Esophagus (tissue), 2 donors: Measurements from ENCODE around the gene TRIM28. TPM values are rescaled to one million over a fixed set of nuclear protein-coding genes. Genes with fewer than 3 reads are reported as not detected.
A peak's percentile ranks its signal among the peaks of the same experiment; 100 is the strongest.

Source experiments
- H3K27ac ChIP-seq, 2 donors: one replicate each; pipeline ENCODE4 v1.5.1; 2013; ENCODE audit warnings: low read depth in 2 of 2, mild to moderate bottlenecking in 2 of 2, inconsistent platforms in 1 of 2, low read length in 1 of 2, moderate library complexity in 1 of 2
- H3K27me3 ChIP-seq, 2 donors: one replicate each; pipeline ENCODE4 v1.6.1; 2013; ENCODE audit warnings: low read length in 2 of 2, control low read depth in 1 of 2, mild to moderate bottlenecking in 1 of 2; ENCODE audit not compliant: insufficient read depth in 2 of 2, control insufficient read depth in 1 of 2
- H3K36me3 ChIP-seq, 2 donors: one replicate each; pipeline ENCODE4 v1.6.1; 2013; ENCODE audit warnings: low read length in 1 of 2; ENCODE audit not compliant: control insufficient read depth in 2 of 2, insufficient read depth in 2 of 2
- H3K4me1 ChIP-seq, 2 donors: one replicate each; pipeline ENCODE4 v1.6.1; 2013; ENCODE audit warnings: low read length in 1 of 2; ENCODE audit not compliant: control insufficient read depth in 2 of 2, insufficient read depth in 2 of 2
- H3K4me3 ChIP-seq, 2 donors: one replicate each; pipeline ENCODE4 v1.5.1; 2013; ENCODE audit warnings: low read length in 2 of 2, mild to moderate bottlenecking in 2 of 2, low read depth in 1 of 2, moderate library complexity in 1 of 2
- H3K9me3 ChIP-seq, 2 donors: one replicate each; pipeline ENCODE4 v1.6.1; 2013; ENCODE audit warnings: mild to moderate bottlenecking in 2 of 2, low read depth in 1 of 2, low read length in 1 of 2, moderate library complexity in 1 of 2; ENCODE audit not compliant: control insufficient read depth in 2 of 2, insufficient read depth in 1 of 2
- WGBS, 2 donors: extraction: QIAGEN DNeasy Blood & Tissue Kit; methylation state at CpG; one replicate each; pipeline ENCODE4 v1.1.7; 2013; 5-methylcytosine and 5-hydroxymethylcytosine counted together
- polyA plus RNA-seq, 2 donors: library from polyadenylated mRNA; stranded (reverse); fragments of 200-250 nt; gene quantifications; one replicate each; pipeline ENCODE4 v1.2.3, GENCODE V29; 2013
- donor health status: healthy with polysubstance abuse.
- donor health status: Bipolar disorder and iron deficiency.

Gene TRIM28
- polyA plus RNA-seq, 2 donors = 159 to 175 TPM

DNA sequence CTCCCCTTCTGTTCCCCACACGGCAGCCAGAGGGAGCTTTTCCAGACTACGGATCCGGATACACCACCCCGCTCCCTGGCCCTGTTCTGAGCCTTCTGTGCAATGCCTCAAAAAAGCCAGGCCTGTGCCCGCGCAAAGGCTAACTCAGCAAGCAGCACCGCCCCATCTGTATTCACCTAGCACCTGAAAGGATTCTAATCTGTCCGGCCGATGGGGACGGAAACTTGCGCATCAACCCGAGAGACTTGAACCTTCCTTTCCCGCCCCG is 24.8 kb upstream of the TRIM28 start:
- Histone ChIP-seq H3K4me1 (peaks cover 17 to 23% of the 10 kb centered on the region in 2 donors), H3K27ac (peak overlapping the region; percentile 99), H3K4me3 (peak overlapping the region; percentile 72 to 92), H3K9me3 (no peaks in the 10 kb centered on the region), H3K27me3 (no peaks in the 10 kb centered on the region), H3K36me3 (peaks cover 0 to 16% of the 10 kb centered on the region in 2 donors)
- WGBS, 2 donors = 0 to 1% methylated on average over 14 of the region's 14 CpGs

DNA sequence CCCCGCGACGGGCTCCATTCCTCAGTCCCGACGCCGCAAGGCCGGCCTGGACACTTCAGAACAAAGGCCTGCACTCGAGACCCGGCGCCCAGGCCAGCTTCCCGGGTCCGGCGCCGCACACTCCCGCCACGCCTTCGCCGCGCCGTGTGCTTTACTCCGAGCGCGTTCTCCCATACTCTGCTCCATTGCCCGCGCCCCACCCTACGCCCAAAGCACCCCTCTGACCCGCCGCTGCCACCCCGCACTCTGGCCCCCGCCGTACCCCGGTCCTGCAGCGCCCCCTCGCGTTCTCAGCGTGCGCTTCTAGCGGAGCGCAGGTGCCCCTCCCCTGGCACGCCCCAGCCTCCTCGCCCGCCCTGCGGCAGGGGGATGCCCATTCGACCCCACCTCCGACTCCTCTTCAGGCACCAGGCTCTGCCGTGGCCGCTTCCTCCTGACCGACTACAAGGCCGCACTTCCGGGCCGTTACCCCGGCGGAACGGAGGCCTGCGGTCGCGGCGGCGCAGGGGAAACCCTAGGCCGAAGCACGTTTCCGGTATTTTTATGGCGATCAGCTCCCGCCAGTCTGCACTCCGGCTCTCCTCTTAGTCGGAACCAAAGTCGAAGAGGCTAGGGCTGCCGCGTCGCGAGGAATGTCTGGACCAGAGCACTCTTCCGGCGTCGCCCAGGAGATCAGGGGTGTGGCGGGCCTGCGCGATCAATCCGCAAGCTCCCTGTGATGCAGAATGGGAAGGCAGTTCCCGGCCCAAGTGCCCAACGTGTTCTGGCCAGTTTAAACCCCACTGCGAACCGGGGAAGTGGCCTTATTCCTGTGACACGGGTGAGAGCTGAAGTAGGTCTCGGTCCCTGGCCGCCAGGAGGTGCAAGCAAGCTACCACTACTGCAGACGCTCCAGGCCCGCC is 24.3 kb upstream of the TRIM28 start, which contains the start of gene ZBTB45:
Gene ZBTB45, minus strand, starts transcription at position 456 of the 902 bp plus-strand sequence. CDS start 2,137 bp downstream, outside the sequence.
- peaks cover 14 to 19% of the 10 kb centered on the region in 2 donors for H3K4me1 ChIP-seq
- no peaks in the 10 kb centered on the region for H3K27me3 ChIP-seq
- peak within 1 kb of the TSS; percentile 72 to 92 for H3K4me3 ChIP-seq
- H3K27ac ChIP-seq = peak within 1 kb of the TSS; percentile 99
- no peaks in the 10 kb centered on the region for H3K9me3 ChIP-seq
- 0 to 1% methylated on average over 86 to 87 of the region's 87 CpGs for WGBS, 2 donors
- H3K36me3 ChIP-seq = peaks cover 0 to 16% of the 10 kb centered on the region in 2 donors

GRCh38 chr19:58520257-58520599 is 23.6 kb upstream of the TRIM28 start:
- H3K27ac ChIP-seq = peak overlapping the region; percentile 99
- peak overlapping the region; percentile 72 to 92 for H3K4me3 ChIP-seq
- H3K27me3 ChIP-seq = no peaks in the 10 kb centered on the region
- WGBS, 2 donors = 10% methylated on average over 7 of the region's 7 CpGs
- H3K4me1 ChIP-seq = peaks cover 12 to 16% of the 10 kb centered on the region in 2 donors
- peaks cover 0 to 16% of the 10 kb centered on the region in 2 donors for H3K36me3 ChIP-seq
- H3K9me3 ChIP-seq = no peaks in the 10 kb centered on the region

DNA sequence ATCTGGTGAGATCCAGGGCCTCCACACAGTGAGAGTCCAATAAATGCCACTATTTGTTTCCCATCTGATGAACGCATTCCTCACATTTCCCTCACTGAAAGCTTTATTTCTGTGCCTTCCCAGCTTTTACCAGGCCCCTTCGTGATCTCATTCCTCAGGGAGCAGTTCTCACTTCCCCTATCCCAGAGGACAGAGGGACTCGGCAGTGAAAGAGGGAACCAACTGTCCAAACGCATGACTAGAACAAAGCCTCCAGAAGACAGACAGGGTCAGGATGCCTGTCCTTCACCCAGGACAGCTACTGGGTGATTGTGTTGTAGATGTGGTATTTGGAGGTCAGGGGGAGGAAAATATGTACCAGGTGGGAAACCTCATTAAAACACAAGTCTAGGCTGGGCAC is 22.2 kb upstream of the TRIM28 start:
- 72 to 80% methylated on average over 4 of the region's 4 CpGs for WGBS, 2 donors
- Histone ChIP-seq H3K27me3 (no peaks in the 10 kb centered on the region), H3K9me3 (no peaks in the 10 kb centered on the region), H3K36me3 (peaks cover 0 to 9% of the 10 kb centered on the region in 2 donors), H3K27ac (no peak overlapping the region), H3K4me1 (peaks cover 12 to 16% of the 10 kb centered on the region in 2 donors), H3K4me3 (no peak overlapping the region)

DNA sequence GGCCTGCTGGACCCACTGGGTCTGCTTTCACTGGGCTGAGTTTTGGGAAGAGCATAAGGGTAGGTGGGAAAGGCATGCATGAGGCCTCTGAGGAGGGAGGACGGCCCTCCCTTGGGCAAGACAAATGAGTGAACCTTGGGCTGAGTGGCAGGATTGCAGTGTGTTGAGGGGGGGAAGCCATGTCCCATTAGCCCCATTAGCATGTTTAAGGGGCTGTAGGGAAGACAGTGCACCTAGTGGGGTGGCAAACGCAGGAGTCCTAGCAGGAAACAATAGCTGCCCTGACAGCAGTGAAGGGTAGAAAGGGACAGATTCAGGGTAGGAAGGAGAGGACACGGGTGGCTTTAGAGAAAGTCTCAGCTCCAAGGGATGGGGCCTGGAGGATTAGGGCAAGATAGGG is 21.2 kb upstream of the TRIM28 start:
- Histone ChIP-seq H3K27me3 (no peaks in the 10 kb centered on the region), H3K27ac (no peak overlapping the region), H3K4me1 (peaks cover 10 to 12% of the 10 kb centered on the region in 2 donors), H3K9me3 (no peaks in the 10 kb centered on the region), H3K36me3 (no peaks in the 10 kb centered on the region), H3K4me3 (no peak overlapping the region)
- 78 to 85% methylated on average over 3 of the region's 3 CpGs for WGBS, 2 donors

DNA sequence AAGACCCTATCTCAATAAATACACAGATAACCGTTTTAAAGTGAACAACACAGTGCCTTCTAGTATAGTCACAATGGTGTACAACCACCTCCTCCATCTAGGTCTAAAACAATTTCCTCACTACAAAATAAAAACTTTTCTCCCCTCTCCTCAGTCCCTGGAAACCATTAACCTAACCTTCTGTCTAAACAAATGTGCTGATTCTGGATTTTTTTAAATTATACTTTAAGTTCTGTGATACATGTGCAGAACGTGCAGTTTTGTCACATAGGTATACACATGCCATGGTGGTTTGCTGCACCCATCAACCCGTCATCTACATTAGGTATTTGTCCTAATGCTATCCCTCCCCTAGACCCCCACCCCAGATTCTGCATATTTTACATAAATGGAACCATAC is 14.5 kb upstream of the TRIM28 start:
- Histone ChIP-seq H3K27me3 (no peaks in the 10 kb centered on the region), H3K36me3 (no peaks in the 10 kb centered on the region), H3K4me1 (no peaks in the 10 kb centered on the region), H3K27ac (no peak overlapping the region), H3K4me3 (no peak overlapping the region), H3K9me3 (no peaks in the 10 kb centered on the region)
- 75 to 78% methylated on average over 3 of the region's 3 CpGs for WGBS, 2 donors

DNA sequence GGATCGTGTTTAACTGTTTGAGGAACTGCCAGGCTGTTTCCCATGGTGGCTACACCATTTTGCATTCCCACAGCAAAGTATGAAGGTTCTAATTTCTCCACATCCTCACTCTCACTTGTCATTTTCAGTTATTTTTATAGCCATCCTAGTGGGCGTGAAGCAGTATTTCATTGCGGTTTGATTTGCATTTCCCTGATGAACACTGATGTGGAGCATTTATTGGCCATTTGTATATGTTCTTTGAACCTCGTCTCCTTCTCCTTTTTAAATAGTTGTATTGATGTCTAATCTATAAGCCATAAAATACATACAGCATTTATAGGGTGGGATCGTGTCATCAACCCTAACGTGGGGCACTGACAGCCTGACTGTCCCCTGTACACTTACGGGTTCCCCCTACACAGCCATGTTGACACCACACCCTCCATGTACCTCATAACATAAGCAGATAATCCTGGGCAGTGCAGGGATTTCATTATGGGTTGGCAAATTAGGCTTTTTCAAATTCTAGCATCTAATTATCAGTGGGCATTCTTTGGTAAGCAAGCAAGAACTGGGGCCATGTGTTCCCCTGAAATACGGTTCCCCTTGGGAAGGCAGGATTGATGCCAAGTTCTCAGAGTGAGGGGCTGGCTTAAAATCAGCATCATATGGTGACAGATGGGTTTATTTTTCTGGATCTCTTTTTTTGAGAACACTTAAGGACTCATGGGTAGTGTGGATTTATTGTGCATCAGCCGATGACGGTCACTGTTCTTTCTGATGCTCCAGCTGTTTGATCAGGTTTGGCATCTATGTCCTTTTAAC is 12.6 kb upstream of the TRIM28 start:
- H3K9me3 ChIP-seq = no peaks in the 10 kb centered on the region
- H3K4me3 ChIP-seq = no peak overlapping the region
- 65 to 69% methylated on average over 10 of the region's 10 CpGs for WGBS, 2 donors
- no peaks in the 10 kb centered on the region for H3K27me3 ChIP-seq
- no peaks in the 10 kb centered on the region for H3K4me1 ChIP-seq
- H3K36me3 ChIP-seq = no peaks in the 10 kb centered on the region
- H3K27ac ChIP-seq = no peak overlapping the region

- no peaks in the 10 kb centered on the region for H3K36me3 ChIP-seq
- H3K27me3 ChIP-seq = no peaks in the 10 kb centered on the region
- no peaks in the 10 kb centered on the region for H3K9me3 ChIP-seq
- H3K4me3 ChIP-seq = no peak overlapping the region
- WGBS, 2 donors = 91 to 98% methylated on average over 3 of the region's 3 CpGs
- peaks cover 0 to 8% of the 10 kb centered on the region in 2 donors for H3K4me1 ChIP-seq
- no peak overlapping the region for H3K27ac ChIP-seq
Observed at GRCh38 chr19:58535857-58536256, 8.0 kb upstream of the TRIM28 start.

GRCh38 chr19:58536852-58537798 is 6.7 kb upstream of the TRIM28 start:
- no peak overlapping the region for H3K27ac ChIP-seq
- H3K27me3 ChIP-seq = no peaks in the 10 kb centered on the region
- H3K4me1 ChIP-seq = peaks cover 0 to 8% of the 10 kb centered on the region in 2 donors
- H3K4me3 ChIP-seq = no peak overlapping the region
- H3K9me3 ChIP-seq = no peaks in the 10 kb centered on the region
- no peaks in the 10 kb centered on the region for H3K36me3 ChIP-seq
- 92% methylated on average over 8 of the region's 8 CpGs for WGBS, 2 donors
